Smooth muscle cell (in vitro differentiated cells): ENCODE results near the gene HADH. TPM values are rescaled to one million over a fixed set of nuclear protein-coding genes. Genes with fewer than 3 reads are reported as not detected.

Experiments
- DNase-seq: peaks from one replicate; lab custom pipeline; 2025; ENCODE audit not compliant: unreplicated experiment; lab: John Stamatoyannopoulos, UW
- H2AFZ ChIP-seq: fragments of 200-600 bp; sonication (generic); 2 replicates; pipeline ENCODE4 v1.6.0; 2016; ENCODE audit warnings: antibody characterized with exemption, low read depth, mild to moderate bottlenecking
- H3F3A ChIP-seq: fragments of 200-600 bp; sonication (generic); 2 replicates; pipeline ENCODE4 v1.6.0; 2017; ENCODE audit warnings: antibody characterized with exemption, low read depth
- H3K27ac ChIP-seq: fragments of 200-600 bp; sonication (generic); 2 replicates; pipeline ENCODE4 v1.5.1; 2016; ENCODE audit warnings: low read depth, mild to moderate bottlenecking
- H3K27me3 ChIP-seq: fragments of 200-600 bp; sonication (generic); 2 replicates; pipeline ENCODE4 v1.6.1; 2016; ENCODE audit warnings: low read depth, mild to moderate bottlenecking
- H3K36me3 ChIP-seq: fragments of 200-600 bp; sonication (generic); 2 replicates; pipeline ENCODE4 v1.5.1; 2016; ENCODE audit warnings: low read depth
- H3K4me1 ChIP-seq: fragments of 200-600 bp; sonication (generic); 2 replicates; pipeline ENCODE4 v1.5.1; 2016; ENCODE audit warnings: low read depth
- H3K4me2 ChIP-seq: fragments of 200-600 bp; sonication (generic); 2 replicates; pipeline ENCODE4 v1.6.0; 2016; ENCODE audit warnings: mild to moderate bottlenecking
- H3K4me3 ChIP-seq: fragments of 200-600 bp; sonication (generic); 2 replicates; pipeline ENCODE4 v1.5.1; 2016; ENCODE audit warnings: mild to moderate bottlenecking
- H3K79me2 ChIP-seq: fragments of 200-600 bp; sonication (generic); 2 replicates; pipeline ENCODE4 v1.6.0; 2016; ENCODE audit warnings: low read depth, mild to moderate bottlenecking
- H3K9ac ChIP-seq: fragments of 200-600 bp; sonication (generic); 2 replicates; pipeline ENCODE4 v1.6.0; 2016; ENCODE audit warnings: low read depth
- H3K9me3 ChIP-seq: fragments of 200-600 bp; sonication (generic); replicated peaks from 2 replicates; pipeline ENCODE4 v1.5.1; 2016; ENCODE audit warnings: low read depth
- H4K20me1 ChIP-seq: fragments of 200-600 bp; sonication (generic); 2 replicates; pipeline ENCODE4 v1.6.0; 2016; ENCODE audit warnings: low read depth
- CTCF ChIP-seq: fragments of 200-600 bp; sonication (generic); IDR thresholded peaks from 2 replicates; pipeline ENCODE4 v1.5.1; 2017; ENCODE audit warnings: borderline replicate concordance, mild to moderate bottlenecking, antibody characterized with exemption; ENCODE audit not compliant: insufficient read depth, poor library complexity, severe bottlenecking
- WGBS: methylation state at CpG from one replicate; pipeline ENCODE4 v1.1.7; 2016; ENCODE audit warnings: low lambda C conversion rate; 5-methylcytosine and 5-hydroxymethylcytosine counted together
- polyA plus RNA-seq: library from polyadenylated mRNA; unstranded; fragments of >200 nt; fragmentation: Nextera tagmentation; extraction: Ambion mirVana; gene quantifications from 2 replicates; pipeline ENCODE4 v1.2.1, GENCODE V29; 2016
- total RNA-seq: library from RNA; depleted of rRNA; stranded (reverse); fragments of >200 nt; gene quantifications from 2 replicates; pipeline ENCODE4 v1.2.3, GENCODE V29; 2014

HADH gene
- total and polyA plus RNA-seq, 2 experiments from 2014 or later = 18.2 to 44.2 TPM

DNA sequence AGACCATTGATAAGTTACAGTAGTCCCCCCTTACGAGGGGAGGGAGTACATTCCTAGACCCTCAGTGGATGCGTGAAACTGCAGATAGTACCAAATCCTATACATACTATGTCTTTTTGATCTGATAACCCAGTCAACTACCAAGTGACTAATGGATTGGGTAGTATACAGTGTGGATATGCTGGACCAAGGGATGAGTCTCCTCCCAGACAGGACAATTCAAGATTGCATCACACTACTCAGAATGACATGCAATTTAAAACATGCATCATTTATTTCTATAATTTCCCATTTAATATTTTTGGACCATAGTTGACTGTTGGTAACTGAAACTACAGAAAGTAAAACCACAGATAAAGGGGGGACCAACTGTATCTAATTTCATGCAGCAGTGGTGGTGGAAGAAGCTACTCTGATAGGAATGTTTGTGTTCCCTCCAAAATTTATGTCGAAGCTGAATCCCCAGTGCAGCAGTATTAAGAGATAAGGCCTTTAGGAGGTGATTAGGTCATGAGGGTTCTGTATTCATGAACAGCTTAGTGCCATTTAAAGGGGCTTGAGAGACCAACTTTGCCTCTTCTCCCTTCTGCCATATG is 11.9 kb downstream of the HADH start:
- H3K4me2 ChIP-seq = no peak overlapping the region
- TF ChIP-seq CTCF = no peak
- H2AFZ ChIP-seq = no peak overlapping the region
- DNase-seq = no peak
- 55% methylated on average over 3 of the region's 3 CpGs for WGBS
- no peaks in the 10 kb centered on the region for H3K36me3 ChIP-seq
- H3K9ac ChIP-seq = no peak overlapping the region
- no peaks in the 10 kb centered on the region for H3K27me3 ChIP-seq
- peaks cover 6% of the 10 kb centered on the region for H3F3A ChIP-seq
- peaks cover 6% of the 10 kb centered on the region for H3K4me1 ChIP-seq
- H3K4me3 ChIP-seq = no peak overlapping the region
- peaks cover 9% of the 10 kb centered on the region for H3K79me2 ChIP-seq
- H4K20me1 ChIP-seq = peaks cover 6% of the 10 kb centered on the region
- H3K9me3 ChIP-seq = no peaks in the 10 kb centered on the region
- no peak overlapping the region for H3K27ac ChIP-seq

DNA sequence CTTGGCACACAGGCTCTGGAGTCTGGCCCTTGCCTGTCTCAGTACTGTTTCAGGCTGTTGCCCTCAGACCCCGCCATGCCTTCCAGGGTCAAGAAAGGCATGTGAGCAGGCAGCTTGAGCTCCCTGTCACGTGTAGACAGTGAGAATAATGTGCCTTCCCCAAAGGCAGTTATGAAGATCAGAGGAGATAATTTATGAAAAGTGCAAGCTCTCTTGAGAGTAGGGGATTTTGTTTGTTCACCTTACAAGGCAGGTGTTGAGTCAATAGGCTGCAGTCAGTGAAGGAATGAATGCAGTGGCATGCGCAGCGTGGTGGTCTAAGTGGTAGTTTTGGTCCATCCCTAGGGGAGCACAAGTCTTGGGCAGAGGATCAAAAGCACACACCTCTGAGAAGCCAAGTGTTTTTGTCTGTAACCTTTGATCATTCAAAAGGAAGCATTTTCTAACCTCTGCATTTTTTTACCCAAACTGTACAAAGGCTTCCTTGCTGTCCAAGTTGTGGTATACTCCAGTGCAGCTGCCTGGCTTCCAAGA is 14.4 kb downstream of the HADH start:
- H4K20me1 ChIP-seq = no peaks in the 10 kb centered on the region
- H2AFZ ChIP-seq = no peak overlapping the region
- no peak for DNase-seq
- H3K9me3 ChIP-seq = no peaks in the 10 kb centered on the region
- no peak overlapping the region for H3K4me3 ChIP-seq
- H3K9ac ChIP-seq = no peak overlapping the region
- H3F3A ChIP-seq = no peaks in the 10 kb centered on the region
- no peak overlapping the region for H3K27ac ChIP-seq
- TF ChIP-seq CTCF = no peak
- no peak overlapping the region for H3K4me2 ChIP-seq
- no peaks in the 10 kb centered on the region for H3K4me1 ChIP-seq
- 95% methylated on average over 4 of the region's 4 CpGs for WGBS
- H3K27me3 ChIP-seq = no peaks in the 10 kb centered on the region
- no peaks in the 10 kb centered on the region for H3K36me3 ChIP-seq
- H3K79me2 ChIP-seq = peaks cover 4% of the 10 kb centered on the region

- Histone ChIP-seq H3K27ac (no peak overlapping the region), H3K36me3 (no peaks in the 10 kb centered on the region), H3K9ac (no peak overlapping the region), H2AFZ (no peak overlapping the region), H3F3A (no peaks in the 10 kb centered on the region), H3K4me3 (no peak overlapping the region), H4K20me1 (no peaks in the 10 kb centered on the region), H3K4me1 (peaks cover under 1% of the 10 kb centered on the region), H3K4me2 (no peak overlapping the region), H3K27me3 (no peaks in the 10 kb centered on the region), H3K9me3 (no peaks in the 10 kb centered on the region), H3K79me2 (no peaks in the 10 kb centered on the region)
- WGBS = 91% methylated on average over 2 of the region's 2 CpGs
- no peak for TF ChIP-seq CTCF
- no peak for DNase-seq
Observed at GRCh38 chr4:108004646-108005045, 15.0 kb downstream of the HADH start.

- Histone ChIP-seq H3K27me3 (no peaks in the 10 kb centered on the region), H3K9me3 (no peaks in the 10 kb centered on the region), H3K4me3 (no peak overlapping the region), H3K4me2 (no peak overlapping the region), H3K4me1 (peaks cover 5% of the 10 kb centered on the region), H3K9ac (no peak overlapping the region), H3K36me3 (no peaks in the 10 kb centered on the region), H2AFZ (no peak overlapping the region), H4K20me1 (no peaks in the 10 kb centered on the region), H3K79me2 (no peaks in the 10 kb centered on the region), H3F3A (no peaks in the 10 kb centered on the region), H3K27ac (no peak overlapping the region)
- no peak for TF ChIP-seq CTCF
- no peak for DNase-seq
- 94% methylated on average over 1 of the region's 1 CpG for WGBS
Observed at GRCh38 chr4:108005807-108006206, 16.1 kb downstream of the HADH start.
